Measurements from ENCODE around the gene OSBPL10. TPM values are rescaled to one million over a fixed set of nuclear protein-coding genes. Genes with fewer than 3 reads are reported as not detected.
"Not testable (repeated sequence)": the region's sequence is repeated elsewhere in the genome, so short reads cannot be mapped to it uniquely, and the experiment has no call there.

The OSBPL10 gene
- total RNA-seq, 1 donor, result 7.6 TPM

DNA sequence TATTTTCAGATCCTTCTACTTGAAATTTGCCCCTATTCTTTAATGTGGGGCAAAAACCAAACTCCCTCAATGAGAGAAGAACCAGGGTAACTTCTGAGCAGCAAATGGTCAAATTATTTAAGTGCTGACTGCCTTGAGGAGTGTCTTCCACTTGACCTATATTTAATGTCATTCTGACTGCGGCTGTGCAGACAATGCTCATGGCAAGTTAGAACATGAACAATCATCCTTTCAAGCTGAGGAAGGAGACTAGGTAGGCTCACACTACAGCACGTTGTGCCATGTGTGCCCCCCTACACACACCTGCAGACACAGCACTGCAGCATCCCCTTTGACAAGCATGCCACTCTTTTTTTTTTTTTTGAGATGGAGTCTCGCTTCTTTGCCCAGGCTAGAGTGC is 98.2 kb downstream of the OSBPL10 start:
- Histone ChIP-seq H3K27me3 (ENCODE audit: insufficient read depth, low read length) (no peaks in the 10 kb centered on the region), H3K4me1 (ENCODE audit: insufficient read depth, low read length) (no peaks in the 10 kb centered on the region), H3K4me3 (ENCODE audit: low read length) (no peak overlapping the region), H3K9me3 (ENCODE audit: low read depth, low read length) (no peaks in the 10 kb centered on the region)

GRCh38 chr3:31882431-31882830 is 98.6 kb downstream of the OSBPL10 start:
- no peak overlapping the region for H3K4me3 ChIP-seq (ENCODE audit: low read length)
- H3K9me3 ChIP-seq (ENCODE audit: low read depth, low read length), result no peaks in the 10 kb centered on the region
- H3K27me3 ChIP-seq (ENCODE audit: insufficient read depth, low read length), result no peaks in the 10 kb centered on the region
- no peaks in the 10 kb centered on the region for H3K4me1 ChIP-seq (ENCODE audit: insufficient read depth, low read length)

DNA sequence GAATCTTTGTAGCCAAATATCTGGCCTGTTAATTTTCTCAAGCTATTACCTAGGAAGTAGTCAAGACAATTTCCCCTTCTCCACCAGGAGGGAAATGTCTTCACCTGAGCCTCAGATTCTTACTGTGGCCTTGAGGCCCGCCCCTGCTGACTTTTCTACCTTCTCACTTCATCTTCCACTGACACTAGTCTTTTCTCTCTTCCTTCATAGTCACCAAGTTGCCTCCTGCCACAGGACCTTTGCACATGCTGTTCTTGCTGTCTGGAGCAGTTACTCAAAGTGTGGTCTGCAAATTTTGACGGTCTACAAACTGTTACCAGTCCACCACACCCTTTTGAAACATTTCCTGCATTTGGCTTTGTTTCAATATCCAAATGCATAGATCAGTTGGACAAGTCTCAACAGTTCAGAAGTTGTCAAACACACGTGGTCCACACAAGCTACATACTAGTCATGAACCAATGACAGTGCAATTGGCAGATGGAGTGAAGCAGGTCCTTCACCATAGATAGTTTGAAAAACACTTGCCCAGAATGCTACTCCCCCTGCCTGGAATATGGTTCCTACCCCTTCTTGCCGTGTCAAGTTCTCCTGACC is 100.5 kb downstream of the OSBPL10 start:
- no peaks in the 10 kb centered on the region for H3K4me1 ChIP-seq (ENCODE audit: insufficient read depth, low read length)
- H3K4me3 ChIP-seq (ENCODE audit: low read length), result no peak overlapping the region
- no peaks in the 10 kb centered on the region for H3K27me3 ChIP-seq (ENCODE audit: insufficient read depth, low read length)
- no peaks in the 10 kb centered on the region for H3K9me3 ChIP-seq (ENCODE audit: low read depth, low read length)

DNA sequence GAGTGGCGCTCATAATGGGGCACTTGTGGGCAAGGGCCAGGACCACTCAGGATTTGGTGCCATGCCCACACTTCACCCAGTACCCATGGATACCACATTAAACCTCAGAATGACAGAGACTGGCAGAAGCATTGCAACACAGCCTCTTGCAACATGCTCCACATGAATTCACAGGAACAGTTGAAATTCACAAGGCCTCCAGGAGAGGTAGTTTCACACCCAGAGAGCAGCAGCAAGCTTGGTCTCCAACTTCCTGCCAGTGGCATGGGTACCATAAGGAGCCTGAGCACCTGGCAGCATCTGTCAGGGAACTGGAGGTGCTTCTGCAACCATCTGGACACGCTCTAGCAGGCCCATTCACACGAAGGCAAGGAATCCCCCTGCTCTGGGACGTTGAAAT is 101.0 kb downstream of the OSBPL10 start:
- no peaks in the 10 kb centered on the region for H3K4me1 ChIP-seq (ENCODE audit: insufficient read depth, low read length)
- no peak overlapping the region for H3K4me3 ChIP-seq (ENCODE audit: low read length)
- H3K9me3 ChIP-seq (ENCODE audit: low read depth, low read length), result no peaks in the 10 kb centered on the region
- no peaks in the 10 kb centered on the region for H3K27me3 ChIP-seq (ENCODE audit: insufficient read depth, low read length)

- Histone ChIP-seq H3K4me3 (ENCODE audit: low read length) (no peak overlapping the region), H3K27me3 (ENCODE audit: insufficient read depth, low read length) (no peaks in the 10 kb centered on the region), H3K9me3 (ENCODE audit: low read depth, low read length) (no peaks in the 10 kb centered on the region), H3K4me1 (ENCODE audit: insufficient read depth, low read length) (no peaks in the 10 kb centered on the region)
Measured at GRCh38 chr3:31879365-31879764, 101.7 kb downstream of the OSBPL10 start.

DNA sequence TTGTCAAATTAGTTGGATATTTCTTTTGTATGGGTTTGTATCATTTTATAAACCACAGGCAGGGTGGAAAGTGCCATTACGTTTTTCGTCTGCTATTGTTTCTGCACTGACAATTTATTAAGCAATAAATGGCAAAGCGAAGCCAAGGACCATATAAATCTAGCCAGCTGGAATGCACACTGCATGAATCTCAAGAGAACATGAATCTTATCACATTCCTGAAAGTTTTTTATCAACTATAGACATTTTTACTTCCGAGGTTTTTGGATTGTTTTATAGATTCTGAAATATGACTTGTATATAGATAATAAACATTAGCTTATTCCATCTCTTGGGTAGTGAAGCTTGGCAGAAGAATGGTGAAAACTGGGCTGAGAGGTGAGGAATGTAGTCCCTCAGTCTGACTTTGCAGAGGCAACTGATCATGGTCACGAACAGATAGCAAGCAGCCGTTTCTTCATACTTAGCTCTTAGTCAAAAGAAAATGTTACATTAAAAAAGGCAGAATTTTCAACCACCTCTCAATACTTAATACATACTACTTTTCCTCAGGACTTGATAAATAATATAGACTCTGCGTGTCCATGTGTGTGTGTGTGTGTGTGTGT is 102.7 kb downstream of the OSBPL10 start:
- H3K4me1 ChIP-seq (ENCODE audit: insufficient read depth, low read length), result no peaks in the 10 kb centered on the region
- no peaks in the 10 kb centered on the region for H3K27me3 ChIP-seq (ENCODE audit: insufficient read depth, low read length)
- H3K9me3 ChIP-seq (ENCODE audit: low read depth, low read length), result no peaks in the 10 kb centered on the region
- no peak overlapping the region for H3K4me3 ChIP-seq (ENCODE audit: low read length)

GRCh38 chr3:31876331-31876730 is 104.7 kb downstream of the OSBPL10 start:
- H3K27me3 ChIP-seq (ENCODE audit: insufficient read depth, low read length), result no peaks in the 10 kb centered on the region
- H3K9me3 ChIP-seq (ENCODE audit: low read depth, low read length), result no peaks in the 10 kb centered on the region
- no peaks in the 10 kb centered on the region for H3K4me1 ChIP-seq (ENCODE audit: insufficient read depth, low read length)
- H3K4me3 ChIP-seq (ENCODE audit: low read length), result no peak overlapping the region

DNA sequence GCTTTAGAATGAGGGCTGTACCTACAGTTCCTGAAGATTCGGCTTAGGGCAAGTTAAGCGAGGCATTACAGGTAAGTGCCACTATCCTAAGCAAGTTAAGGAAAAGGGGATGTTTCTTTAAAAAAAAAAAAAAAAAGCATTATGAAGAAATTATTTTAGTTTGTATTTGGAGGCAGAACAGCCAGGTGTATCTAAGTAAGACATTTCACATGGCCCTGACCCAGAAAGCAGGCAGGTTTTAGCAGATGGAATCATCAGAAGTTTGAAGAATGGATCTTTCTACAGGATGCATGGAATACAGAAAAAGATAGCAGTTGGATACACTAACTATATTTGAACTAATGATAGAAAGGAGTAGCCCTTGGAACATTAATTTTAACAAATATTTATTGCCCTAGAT is 105.6 kb downstream of the OSBPL10 start:
- H3K9me3 ChIP-seq (ENCODE audit: low read depth, low read length), result no peaks in the 10 kb centered on the region
- H3K4me3 ChIP-seq (ENCODE audit: low read length), result no peak overlapping the region
- H3K4me1 ChIP-seq (ENCODE audit: insufficient read depth, low read length), result no peaks in the 10 kb centered on the region
- H3K27me3 ChIP-seq (ENCODE audit: insufficient read depth, low read length), result no peaks in the 10 kb centered on the region

GRCh38 chr3:31873254-31873820 is 107.7 kb downstream of the OSBPL10 start:
- Histone ChIP-seq H3K27me3 (ENCODE audit: insufficient read depth, low read length) (no peaks in the 10 kb centered on the region), H3K4me3 (ENCODE audit: low read length) (no peak overlapping the region), H3K9me3 (ENCODE audit: low read depth, low read length) (no peaks in the 10 kb centered on the region)

GRCh38 chr3:31871939-31872507 is 109.0 kb downstream of the OSBPL10 start:
- Histone ChIP-seq H3K9me3 (ENCODE audit: low read depth, low read length) (no peaks in the 10 kb centered on the region), H3K27me3 (ENCODE audit: insufficient read depth, low read length) (no peaks in the 10 kb centered on the region), H3K4me1 (ENCODE audit: insufficient read depth, low read length) (no peaks in the 10 kb centered on the region), H3K4me3 (ENCODE audit: low read length) (no peak overlapping the region)

More at GRCh38 chr3:31873254-31873820, 107.7 kb downstream of the OSBPL10 start:
- no peaks in the 10 kb centered on the region for H3K4me1 ChIP-seq (ENCODE audit: insufficient read depth, low read length)

GRCh38 chr3:31870111-31870510 is 111.0 kb downstream of the OSBPL10 start:
- not testable (repeated sequence) for H3K4me1 ChIP-seq (ENCODE audit: insufficient read depth, low read length); H3K9me3 ChIP-seq (ENCODE audit: low read depth, low read length); H3K4me3 ChIP-seq (ENCODE audit: low read length); H3K27me3 ChIP-seq (ENCODE audit: insufficient read depth, low read length)

- Histone ChIP-seq H3K27me3 (ENCODE audit: insufficient read depth, low read length) (no peaks in the 10 kb centered on the region), H3K4me1 (ENCODE audit: insufficient read depth, low read length) (no peaks in the 10 kb centered on the region), H3K9me3 (ENCODE audit: low read depth, low read length) (no peaks in the 10 kb centered on the region), H3K4me3 (ENCODE audit: low read length) (no peak overlapping the region)
Measured at GRCh38 chr3:31868236-31868635, 112.8 kb downstream of the OSBPL10 start.

DNA sequence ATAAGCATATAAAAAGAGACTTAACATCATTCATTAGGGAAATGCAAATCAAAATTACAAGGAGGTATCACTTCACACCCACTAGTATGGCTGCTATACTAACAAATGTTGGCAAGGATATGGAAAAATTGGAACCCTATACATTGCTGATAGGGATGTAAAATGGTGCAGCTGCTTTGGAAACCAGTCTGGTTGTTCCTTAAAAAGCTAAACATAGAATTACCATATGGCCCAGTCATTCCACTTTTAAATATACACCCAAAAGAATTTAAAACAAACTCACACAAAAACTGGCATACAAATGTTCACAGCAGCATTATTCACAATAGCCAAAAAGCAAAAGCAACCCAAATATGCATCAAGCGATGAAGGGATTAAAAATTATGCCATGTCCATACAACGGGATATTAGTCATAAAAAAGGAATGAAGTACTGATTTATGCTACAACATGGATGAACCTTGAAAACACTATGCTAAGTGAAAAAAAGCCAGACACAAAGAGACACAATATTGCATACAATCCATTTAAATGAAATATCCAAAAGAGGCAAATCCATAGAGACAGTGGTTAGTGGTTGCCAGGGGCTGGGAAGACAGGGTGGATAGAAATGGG is 118.3 kb downstream of the OSBPL10 start:
- H3K9me3 ChIP-seq (ENCODE audit: low read depth, low read length), result no peaks in the 10 kb centered on the region
- no peak overlapping the region for H3K4me3 ChIP-seq (ENCODE audit: low read length)
- no peaks in the 10 kb centered on the region for H3K4me1 ChIP-seq (ENCODE audit: insufficient read depth, low read length)
- no peaks in the 10 kb centered on the region for H3K27me3 ChIP-seq (ENCODE audit: insufficient read depth, low read length)

- Histone ChIP-seq H3K4me3 (ENCODE audit: low read length) (no peak overlapping the region), H3K4me1 (ENCODE audit: insufficient read depth, low read length) (no peaks in the 10 kb centered on the region), H3K27me3 (ENCODE audit: insufficient read depth, low read length) (no peaks in the 10 kb centered on the region), H3K9me3 (ENCODE audit: low read depth, low read length) (no peaks in the 10 kb centered on the region)
Measured at GRCh38 chr3:31861826-31862225, 119.2 kb downstream of the OSBPL10 start.

- not testable (repeated sequence) for H3K27me3 ChIP-seq (ENCODE audit: insufficient read depth, low read length); H3K9me3 ChIP-seq (ENCODE audit: low read depth, low read length); H3K4me3 ChIP-seq (ENCODE audit: low read length); H3K4me1 ChIP-seq (ENCODE audit: insufficient read depth, low read length)
Measured at GRCh38 chr3:31860642-31861041, 120.4 kb downstream of the OSBPL10 start.
